ENCODE measurements around the gene TRABD.

Gene TRABD

DNA sequence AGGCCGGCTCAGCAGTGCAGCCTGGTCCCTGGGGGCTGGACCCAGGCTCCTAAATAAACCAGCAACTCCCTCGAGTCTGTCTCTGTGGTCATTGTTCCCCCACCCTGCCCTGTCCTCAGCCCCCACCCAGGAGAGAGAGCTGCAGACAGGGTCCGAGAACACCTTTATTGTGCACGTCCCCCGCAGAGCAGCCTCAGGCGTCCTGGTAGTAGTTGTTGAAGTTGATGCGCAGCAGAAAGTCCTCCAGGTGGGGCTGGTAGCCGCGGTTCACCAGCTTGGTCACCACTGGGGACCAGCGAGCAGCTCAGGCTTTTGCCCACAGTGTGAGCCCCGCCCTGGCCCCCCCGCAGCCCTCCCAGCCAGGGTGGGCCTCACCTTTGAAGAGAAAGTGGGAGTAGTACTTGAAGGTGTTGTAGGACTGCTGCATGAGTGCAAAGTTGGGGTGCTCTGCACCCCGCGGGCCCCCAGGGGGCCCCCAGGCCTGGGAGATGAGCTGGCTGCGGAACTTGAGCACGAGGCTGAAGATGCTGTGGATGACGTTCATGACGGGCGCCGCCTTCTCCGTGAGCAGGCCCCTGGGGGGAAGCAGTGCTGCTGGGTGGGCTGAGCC is 31.9 kb downstream of the TRABD start:
- no peak for DNase-seq (ENCODE audit: low read depth in 2 of 2)

DNA sequence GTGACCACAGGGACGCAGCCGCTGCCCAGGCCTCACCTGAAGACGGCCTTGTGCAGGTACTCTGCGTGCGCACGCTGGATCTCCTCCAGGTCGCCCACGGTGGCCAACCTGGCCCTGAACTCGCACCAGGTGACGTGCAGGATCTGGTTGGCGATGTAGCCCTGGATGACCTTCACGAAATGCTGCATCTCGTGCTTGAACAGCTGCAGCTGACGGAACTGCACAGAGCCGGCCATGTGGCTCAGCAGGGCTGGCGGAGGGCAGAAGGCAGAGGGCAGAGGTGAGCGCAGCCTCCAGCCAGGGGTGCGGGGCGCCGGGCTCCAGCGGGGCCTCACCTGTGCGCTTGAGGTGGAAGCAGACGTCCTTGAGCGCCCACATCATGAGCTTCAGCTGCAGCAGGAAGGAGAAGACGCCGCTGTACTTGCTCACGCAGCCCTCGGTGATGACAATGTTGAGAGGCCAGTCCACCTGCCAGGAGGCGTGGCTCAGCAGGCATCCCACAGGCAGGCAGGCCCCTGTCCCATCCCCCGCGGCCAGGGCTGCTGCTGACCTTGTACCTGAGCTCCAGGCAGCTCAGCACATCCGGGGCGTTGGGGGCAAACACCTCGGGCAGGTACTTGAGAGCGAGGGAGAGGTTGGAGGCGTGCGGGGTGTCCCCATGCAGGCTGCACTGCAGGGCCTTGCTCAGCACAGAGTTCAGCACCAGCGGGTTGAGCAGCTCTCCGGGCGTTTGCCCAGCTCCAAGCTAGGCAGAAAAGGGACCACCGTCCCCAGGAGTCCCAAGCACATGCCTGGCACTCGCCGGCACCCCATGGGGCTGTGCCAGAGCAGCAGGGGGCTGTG is 32.7 kb downstream of the TRABD start:
- DNase-seq (ENCODE audit: low read depth in 2 of 2): no peak

GRCh38 chr22:50218996-50219727 is 33.4 kb downstream of the TRABD start:
- DNase-seq (ENCODE audit: low read depth in 2 of 2): no peak

DNA sequence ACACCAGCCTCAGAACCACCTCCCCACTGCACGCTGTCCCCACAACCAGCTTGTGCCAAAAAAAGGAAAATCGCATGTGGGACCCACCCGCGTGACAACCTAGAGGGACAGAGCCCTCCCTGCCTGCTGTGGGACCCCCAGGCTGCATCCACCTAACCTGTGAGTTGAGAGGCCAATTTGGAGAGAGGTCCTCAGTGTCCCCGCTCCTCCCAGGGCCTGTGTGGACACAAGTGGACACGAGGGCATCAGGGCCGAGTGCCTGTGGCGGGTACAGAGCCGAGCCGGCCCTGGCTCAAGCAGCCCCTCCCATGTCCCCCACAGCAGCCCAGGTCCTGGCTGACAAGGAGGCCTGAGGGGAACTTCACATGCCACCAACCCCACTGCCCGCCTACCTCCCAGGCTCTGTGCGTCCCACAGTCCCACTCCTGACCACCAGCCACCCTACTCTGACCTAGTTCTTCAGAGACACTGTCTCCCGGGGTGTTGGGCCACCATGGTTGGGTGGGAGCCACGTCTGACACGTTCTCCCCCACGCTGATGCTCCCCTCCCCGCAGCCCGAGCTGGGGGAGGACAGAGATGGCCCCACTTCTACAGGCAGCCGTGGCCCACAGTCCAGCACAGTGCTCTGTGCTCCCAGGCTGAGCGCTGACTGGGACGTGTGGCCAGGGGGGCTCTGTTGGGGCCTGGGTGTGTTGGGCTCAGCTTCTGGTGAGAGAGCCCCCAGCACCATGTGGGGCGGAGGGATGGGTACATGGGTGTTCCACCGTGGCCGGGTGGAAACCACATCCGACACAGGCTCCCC is 34.3 kb downstream of the TRABD start:
- no peak for DNase-seq (ENCODE audit: low read depth in 2 of 2)

DNA sequence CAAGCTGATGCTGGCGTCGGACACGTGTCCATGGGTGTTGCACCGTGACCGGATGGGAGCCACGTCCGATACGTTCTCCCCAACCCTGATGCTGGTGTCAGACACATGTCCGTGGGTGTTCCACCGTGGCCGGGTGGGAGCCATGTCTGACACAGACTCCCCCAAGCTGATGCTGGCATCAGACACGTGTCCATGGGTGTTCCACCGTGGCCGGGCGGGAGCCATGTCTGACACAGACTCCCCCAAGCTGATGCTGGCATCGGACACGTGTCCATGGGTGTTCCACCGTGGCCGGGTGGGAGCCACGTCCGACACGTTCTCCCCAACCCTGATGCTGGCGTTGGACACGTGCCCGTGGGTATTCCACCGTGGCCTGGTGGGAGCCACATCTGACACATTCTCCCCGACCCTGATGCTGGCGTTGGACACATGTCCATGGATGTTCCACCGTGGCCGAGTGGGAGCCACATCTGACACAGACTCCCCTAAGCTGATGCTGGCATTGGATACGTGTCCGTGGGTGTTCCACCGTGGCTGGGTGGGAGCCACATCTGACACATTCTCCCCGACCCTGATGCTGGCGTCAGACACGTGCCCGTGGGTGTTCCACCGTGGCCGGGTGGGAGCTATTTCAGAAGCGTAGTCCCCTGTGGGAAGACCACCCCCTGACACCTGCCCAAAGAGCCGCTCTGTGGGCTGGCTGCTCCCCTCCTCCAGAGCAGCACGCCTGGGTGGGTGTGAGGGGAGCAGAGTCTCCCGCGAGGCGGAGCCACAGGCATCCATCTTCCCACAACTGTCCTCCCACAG is 35.1 kb downstream of the TRABD start:
- DNase-seq (ENCODE audit: low read depth in 2 of 2): no peak

GRCh38 chr22:50221410-50222300 is 35.9 kb downstream of the TRABD start:
- DNase-seq (ENCODE audit: low read depth in 2 of 2): no peak

- no peak for DNase-seq (ENCODE audit: low read depth in 2 of 2)
Observed at GRCh38 chr22:50222508-50222907, 36.8 kb downstream of the TRABD start.

GRCh38 chr22:50224071-50224470 is 38.4 kb downstream of the TRABD start:
- no peak for DNase-seq (ENCODE audit: low read depth in 2 of 2)

DNA sequence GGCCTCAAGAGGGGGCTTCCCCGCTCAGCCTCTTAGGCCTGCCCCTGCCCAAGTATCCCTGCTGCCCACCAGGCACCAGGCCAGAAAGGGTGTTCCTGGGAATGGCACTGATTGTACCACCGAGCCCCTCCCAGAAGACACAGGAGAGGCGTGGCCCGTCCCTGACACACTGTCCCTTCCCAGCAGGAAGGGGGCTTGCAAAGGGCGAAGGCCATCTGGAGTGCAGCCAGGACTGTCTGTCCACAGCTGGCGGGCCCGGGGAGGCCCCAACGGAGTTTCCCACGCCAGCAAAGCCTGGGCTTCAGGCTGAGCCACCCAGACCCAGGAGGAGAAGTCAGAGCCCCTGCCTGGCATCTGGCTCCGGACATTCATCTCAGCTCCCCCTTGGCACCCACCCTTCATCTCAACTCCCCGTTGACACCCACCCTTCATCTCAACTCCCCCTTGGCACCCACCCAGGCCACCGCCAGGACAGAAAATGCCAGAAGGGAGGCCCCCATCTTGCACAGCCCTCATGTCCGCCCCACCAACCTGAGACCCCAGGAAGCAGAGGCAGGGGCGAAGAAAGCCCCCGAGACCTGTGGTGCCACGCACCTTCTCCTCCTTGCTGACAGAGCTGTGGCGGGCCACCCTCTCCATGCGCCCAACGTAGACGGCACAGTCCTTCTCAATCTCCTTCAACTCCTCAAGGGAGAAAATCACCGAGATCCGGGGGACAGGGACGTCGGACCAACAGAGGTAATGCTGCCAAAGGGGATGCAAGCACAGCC is 39.7 kb downstream of the TRABD start:
- no peak for DNase-seq (ENCODE audit: low read depth in 2 of 2)

GRCh38 chr22:50226063-50226874 is 40.6 kb downstream of the TRABD start:
- no peak for DNase-seq (ENCODE audit: low read depth in 2 of 2)

DNA sequence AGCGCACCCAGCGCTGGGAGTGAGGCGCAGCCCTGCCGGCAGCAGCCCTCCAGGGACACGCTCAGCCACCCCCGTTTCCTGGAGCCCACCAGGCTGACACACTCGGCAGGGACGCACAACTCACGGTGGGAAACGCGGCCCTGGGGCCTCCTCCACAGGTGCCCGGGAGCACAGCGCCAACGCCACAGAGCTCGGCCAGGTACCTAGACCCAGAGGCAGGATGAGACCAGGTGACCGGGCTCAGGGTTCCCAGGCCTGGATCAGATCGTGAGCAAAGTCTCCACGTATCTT is 41.1 kb downstream of the TRABD start:
- DNase-seq (ENCODE audit: low read depth in 2 of 2): no peak

GRCh38 chr22:50227579-50228215 is 42.0 kb downstream of the TRABD start:
- DNase-seq (ENCODE audit: low read depth in 2 of 2): no peak

DNA sequence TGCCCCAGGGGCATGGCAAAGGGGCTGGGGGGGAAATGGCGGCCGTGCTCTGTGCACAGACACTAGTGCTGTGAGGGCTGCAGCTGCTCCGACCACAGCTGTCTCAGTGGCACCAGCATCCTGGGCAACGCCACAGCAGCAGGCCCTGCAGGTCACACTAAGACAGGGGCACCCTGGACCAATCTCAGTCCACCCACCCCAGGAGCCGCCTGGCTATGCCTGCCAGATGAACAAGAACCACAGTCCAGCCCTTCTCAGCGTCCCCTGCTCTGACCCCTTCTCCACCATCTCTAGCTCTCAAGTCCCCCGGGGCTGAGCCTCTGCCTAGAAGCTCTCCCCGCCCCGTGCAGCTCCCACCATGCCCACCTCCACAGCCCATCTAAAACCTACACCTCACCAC is 42.7 kb downstream of the TRABD start:
- no peak for DNase-seq (ENCODE audit: low read depth in 2 of 2)

DNA sequence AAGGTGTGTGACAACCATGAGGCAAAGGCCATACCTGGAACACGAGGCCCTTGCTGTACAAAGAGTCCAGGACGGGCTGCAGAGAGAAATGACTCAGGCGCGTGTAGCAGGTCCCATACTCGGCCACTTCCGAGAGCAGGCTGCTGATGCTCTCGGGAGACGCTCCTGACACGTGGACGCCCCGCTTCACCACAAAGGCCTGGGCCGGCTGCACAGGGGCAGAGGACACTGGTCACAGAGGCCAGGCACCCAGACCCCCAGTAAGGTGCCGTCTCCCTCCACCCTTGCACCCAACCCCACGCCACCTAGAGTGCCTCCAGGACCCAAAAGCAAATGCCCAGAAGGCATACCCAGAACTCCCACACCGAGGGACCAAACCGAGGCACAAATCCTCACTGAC is 43.7 kb downstream of the TRABD start:
- DNase-seq (ENCODE audit: low read depth in 2 of 2): no peak

DNA sequence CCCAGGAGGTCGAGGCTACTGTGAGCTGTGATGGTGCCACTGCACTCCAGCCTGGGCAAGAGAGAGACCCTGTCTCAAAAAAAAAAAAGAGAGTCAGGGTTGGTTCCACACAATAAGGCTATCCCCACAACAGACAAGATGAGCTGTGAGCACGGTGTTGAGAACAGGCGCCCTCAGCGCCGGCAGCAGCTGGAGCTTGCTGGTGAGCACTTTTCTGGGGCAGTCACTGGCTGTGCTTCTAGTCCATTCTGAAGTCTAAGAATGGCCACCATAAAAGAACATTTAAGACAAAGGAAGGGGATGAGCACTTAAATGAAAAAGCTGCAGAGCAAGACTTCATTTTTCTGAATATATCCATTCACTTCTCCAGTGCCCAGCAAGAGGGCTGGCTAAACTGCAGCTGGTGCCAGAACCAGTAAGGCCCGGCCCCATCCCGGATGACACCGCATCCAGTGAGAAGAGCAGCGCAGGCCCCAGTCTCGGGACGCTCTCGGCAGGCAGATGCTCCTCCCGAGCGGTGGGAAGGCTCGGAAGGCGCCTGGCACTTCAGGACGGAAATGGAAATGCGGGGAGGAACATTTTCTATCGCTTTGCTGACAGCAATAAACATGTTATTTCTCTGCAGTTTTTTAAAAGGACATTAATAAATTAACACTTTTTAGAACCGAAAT is 46.9 kb downstream of the TRABD start:
- DNase-seq (ENCODE audit: low read depth in 2 of 2): no peak

DNA sequence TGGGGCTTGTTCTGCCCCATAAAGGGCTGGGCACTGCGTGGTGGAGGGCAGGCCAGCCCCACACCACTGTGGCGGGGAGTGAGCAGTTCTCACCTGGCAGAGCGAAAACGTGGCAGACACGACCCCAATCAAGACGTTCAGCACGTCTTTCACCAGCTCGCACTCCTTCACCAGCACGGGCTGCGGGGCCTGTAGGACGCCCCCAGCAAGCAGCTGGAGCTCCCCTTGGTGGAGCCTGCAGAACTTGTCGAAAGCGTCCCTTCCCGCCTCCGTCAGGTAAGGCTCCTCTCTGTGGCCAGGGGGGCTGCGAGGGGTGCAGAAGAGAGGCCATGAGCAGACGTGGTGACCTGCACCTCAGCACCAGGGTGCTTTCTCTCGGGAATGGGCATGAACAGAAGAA is 47.5 kb downstream of the TRABD start:
- DNase-seq (ENCODE audit: low read depth in 2 of 2): no peak

DNA sequence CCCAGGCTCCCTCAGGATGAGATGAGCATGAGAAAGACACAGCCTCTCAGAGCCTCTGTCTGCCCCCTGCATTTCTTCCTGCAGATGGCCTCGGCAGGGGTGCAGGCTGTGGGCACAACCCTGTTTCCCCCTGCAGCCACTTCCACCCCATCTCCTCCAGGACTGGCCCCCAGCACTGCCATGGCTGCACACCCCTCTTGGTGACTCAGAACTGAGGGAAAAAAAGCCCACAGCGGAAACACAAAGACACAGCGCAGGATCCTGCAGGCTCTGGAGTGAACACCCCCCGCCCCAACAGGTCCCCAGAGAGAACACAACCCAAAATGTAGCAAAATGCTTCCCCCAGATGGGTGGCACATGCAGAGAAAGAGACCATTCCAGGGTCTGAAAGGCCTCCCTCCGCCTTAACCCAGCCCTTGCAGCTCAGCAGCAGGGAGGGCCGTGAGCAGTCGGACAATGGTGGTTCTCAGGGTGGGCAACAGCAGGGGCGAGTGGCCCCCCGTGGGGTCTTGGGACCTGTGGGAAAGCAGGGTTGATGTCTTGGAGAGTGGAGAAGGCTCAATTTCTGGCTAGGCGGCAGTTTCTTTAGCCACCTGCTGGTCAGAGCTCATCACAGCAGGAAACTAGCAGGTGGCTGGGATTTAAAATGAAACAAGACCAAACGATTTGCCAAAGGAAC is 51.2 kb downstream of the TRABD start:
- DNase-seq (ENCODE audit: low read depth in 2 of 2): no peak
